ENCODE data around the gene PRH1. TPM values are rescaled to one million over a fixed set of nuclear protein-coding genes. Genes with fewer than 3 reads are reported as not detected.

The PRH1 gene
- total RNA-seq, 1 experiment from 2014 or later = 6.7 TPM

GRCh38 chr12:10873378-10873777 is 10.7 kb downstream of the PRH1 start (continued):
- TF ChIP-seq AFF4 (CRISPR knock-in tag; IDR thresholded peaks at IDR 0.05; ENCODE audit: borderline replicate concordance) = no peak

GRCh38 chr12:10867381-10867780 is 16.7 kb downstream of the PRH1 start:
- Mint-ChIP-seq H3K27ac (no peak overlapping the region), H3K27me3 (ENCODE audit: low read depth) (no peaks in the 10 kb centered on the region), H3K9me3 (peaks cover 7% of the 10 kb centered on the region), H3K36me3 (no peaks in the 10 kb centered on the region), H3K4me1 (no peaks in the 10 kb centered on the region), H3K4me3 (no peak overlapping the region)
- POLR2A ChIA-PET = no interaction called here
- no peak for ATAC-seq
- TF ChIP-seq CDX4 (CRISPR knock-in tag; IDR thresholded peaks at IDR 0.05; ENCODE audit: borderline replicate concordance) = no peak
- no peak for TF ChIP-seq TP53 (CRISPR knock-in tag; IDR thresholded peaks at IDR 0.05)
- TF ChIP-seq ZNF396 (CRISPR knock-in tag; IDR thresholded peaks at IDR 0.05; ENCODE audit: borderline replicate concordance) = no peak
- no peak for TF ChIP-seq ESRRA (CRISPR knock-in tag; IDR thresholded peaks at IDR 0.05; ENCODE audit: borderline replicate concordance)
- no peak for TF ChIP-seq ZNF671 (CRISPR knock-in tag; IDR thresholded peaks at IDR 0.05)
- no peak for DNase-seq (ENCODE audit: low spot score)
- CTCF ChIA-PET = interaction anchor here (1.2 kb wide), 1 partner anchor 333 kb away, joined by 3 read pairs; no protein-coding TSS in a partner anchor

GRCh38 chr12:10863512-10864218 is 20.4 kb downstream of the PRH1 start:
- Mint-ChIP-seq H3K27me3 (ENCODE audit: low read depth) (no peaks in the 10 kb centered on the region), H3K27ac (no peak overlapping the region), H3K9me3 (peaks cover 29% of the 10 kb centered on the region), H3K4me1 (0 out of 2 replicates have a peak, but pooled peaks cover 3% of the 10 kb centered on the region), H3K4me3 (no peak overlapping the region), H3K36me3 (peaks cover 12% of the 10 kb centered on the region)
- DNase-seq (ENCODE audit: low spot score) (no peak), ATAC-seq (no peak)
- ChIA-PET CTCF (no interaction called here), POLR2A (no interaction called here)
- TF ChIP-seq GRHL2 (CRISPR knock-in tag; IDR thresholded peaks at IDR 0.05; ENCODE audit: insufficient replicate concordance, severe bottlenecking) = no peak

GRCh38 chr12:10861366-10861765 is 22.7 kb downstream of the PRH1 start:
- Mint-ChIP-seq H3K27ac (no peak overlapping the region; the same call in 1 of the 2 replicates), H3K9me3 (peaks cover 52% of the 10 kb centered on the region), H3K4me1 (0 out of 2 replicates have a peak, but pooled peaks cover 3% of the 10 kb centered on the region), H3K27me3 (ENCODE audit: low read depth) (no peaks in the 10 kb centered on the region), H3K4me3 (no peak overlapping the region), H3K36me3 (peaks cover 34% of the 10 kb centered on the region)
- no peak for TF ChIP-seq CDX4 (CRISPR knock-in tag; IDR thresholded peaks at IDR 0.05; ENCODE audit: borderline replicate concordance)
- TF ChIP-seq ZNF425 (CRISPR knock-in tag; conservative IDR thresholded peaks at IDR 0.05) = no peak
- TF ChIP-seq HMGXB4 (CRISPR knock-in tag; IDR thresholded peaks at IDR 0.05) = no peak
- TF ChIP-seq JUN (CRISPR knock-in tag; IDR thresholded peaks at IDR 0.05) = no peak
- no peak for TF ChIP-seq ZNF232 (CRISPR knock-in tag; IDR thresholded peaks at IDR 0.05)
- TF ChIP-seq ETV6 (CRISPR knock-in tag; IDR thresholded peaks at IDR 0.05) = no peak
- no peak for TF ChIP-seq CREM (CRISPR knock-in tag; IDR thresholded peaks at IDR 0.05)
- TF ChIP-seq SMAD3 (CRISPR knock-in tag; IDR thresholded peaks at IDR 0.05; ENCODE audit: borderline replicate concordance) = no peak
- TF ChIP-seq GRHL2 (CRISPR knock-in tag; IDR thresholded peaks at IDR 0.05; ENCODE audit: insufficient replicate concordance, severe bottlenecking) = no peak
- TF ChIP-seq ESRRA (CRISPR knock-in tag; IDR thresholded peaks at IDR 0.05; ENCODE audit: borderline replicate concordance) = no peak
- TF ChIP-seq CBFB (CRISPR knock-in tag; IDR thresholded peaks at IDR 0.05; ENCODE audit: low read depth) = no peak
- TF ChIP-seq PRRX2 (CRISPR knock-in tag; IDR thresholded peaks at IDR 0.05) = no peak
- no peak for TF ChIP-seq ZNF263 (CRISPR knock-in tag; IDR thresholded peaks at IDR 0.05; ENCODE audit: low read depth)
- TF ChIP-seq MXD4 (CRISPR knock-in tag; IDR thresholded peaks at IDR 0.05; ENCODE audit: borderline replicate concordance) = no peak
- ATAC-seq (no peak), DNase-seq (ENCODE audit: low spot score) (no peak)
- ChIA-PET CTCF (no interaction called here), POLR2A (no interaction called here)

All from WTC11 (cell line).